Endothelial cell (in vitro differentiated cells): ENCODE measurements around the gene OSBPL3. TPM values are rescaled to one million over a fixed set of nuclear protein-coding genes. Genes with fewer than 3 reads are reported as not detected.

Experiments used
- DNase-seq: peaks from one replicate; pipeline ENCODE4 v3.0.0; 2021; ENCODE audit warnings: low spot score
- H3K27ac Mint-ChIP-seq: one replicate; pipeline ENCODE4 v1.8.0; 2021; ENCODE audit warnings: mixed read lengths, inconsistent platforms; ENCODE audit not compliant: unreplicated experiment
- H3K27me3 Mint-ChIP-seq: one replicate; pipeline ENCODE4 v1.8.0; 2021; ENCODE audit warnings: mild to moderate bottlenecking, moderate library complexity, mixed read lengths, inconsistent platforms; ENCODE audit not compliant: unreplicated experiment
- H3K36me3 Mint-ChIP-seq: one replicate; pipeline ENCODE4 v1.8.0; 2021; ENCODE audit warnings: mild to moderate bottlenecking, low read depth, mixed read lengths, inconsistent platforms; ENCODE audit not compliant: unreplicated experiment
- H3K4me1 Mint-ChIP-seq: one replicate; pipeline ENCODE4 v1.8.0; 2021; ENCODE audit warnings: mild to moderate bottlenecking, mixed read lengths, inconsistent platforms; ENCODE audit not compliant: unreplicated experiment
- H3K4me3 Mint-ChIP-seq: one replicate; pipeline ENCODE4 v1.8.0; 2021; ENCODE audit warnings: mild to moderate bottlenecking, mixed read lengths, inconsistent platforms; ENCODE audit not compliant: unreplicated experiment
- H3K9me3 Mint-ChIP-seq: one replicate; pipeline ENCODE4 v1.8.0; 2021; ENCODE audit warnings: mixed read lengths, inconsistent platforms; ENCODE audit not compliant: unreplicated experiment
- CTCF ChIP-seq: fragments of 200-600 bp; sonication (generic); IDR thresholded peaks from one replicate; pipeline ENCODE4 v1.5.0; 2021; ENCODE audit warnings: antibody characterized with exemption; ENCODE audit not compliant: unreplicated experiment
- total RNA-seq: library from RNA; stranded (reverse); fragmentation: NEBNext Ultra II Directional; extraction: Animal tissue kit (Norgen Biotek cat#: 25700); gene quantifications from one replicate; pipeline ENCODE4 v1.2.1, GENCODE V29; 2021; ENCODE audit not compliant: unreplicated experiment

The OSBPL3 gene
- total RNA-seq, 1 donor from 2014 or later: 3.1 TPM

- no peak overlapping the region for H3K27ac Mint-ChIP-seq
- H3K9me3 Mint-ChIP-seq: no peaks in the 10 kb centered on the region
- no peak for TF ChIP-seq CTCF
Observed at GRCh38 chr7:24752073-24752800, 227.7 kb downstream of the OSBPL3 start.

GRCh38 chr7:24751484-24751883, 228.5 kb downstream of the OSBPL3 start:
- H3K27me3 Mint-ChIP-seq: peaks cover 2% of the 10 kb centered on the region
- H3K36me3 Mint-ChIP-seq: no peaks in the 10 kb centered on the region
- no peaks in the 10 kb centered on the region for H3K4me1 Mint-ChIP-seq
- H3K4me3 Mint-ChIP-seq: no peak overlapping the region
- H3K27ac Mint-ChIP-seq: no peak overlapping the region
- no peaks in the 10 kb centered on the region for H3K9me3 Mint-ChIP-seq
- no peak for DNase-seq
- TF ChIP-seq CTCF: no peak

More at GRCh38 chr7:24752073-24752800, 227.7 kb downstream of the OSBPL3 start:
- H3K36me3 Mint-ChIP-seq: no peaks in the 10 kb centered on the region
- peaks cover 2% of the 10 kb centered on the region for H3K27me3 Mint-ChIP-seq
- H3K4me1 Mint-ChIP-seq: no peaks in the 10 kb centered on the region
- DNase-seq: no peak
- H3K4me3 Mint-ChIP-seq: no peak overlapping the region

GRCh38 chr7:24750441-24751055, 229.4 kb downstream of the OSBPL3 start:
- no peaks in the 10 kb centered on the region for H3K9me3 Mint-ChIP-seq
- peaks cover 2% of the 10 kb centered on the region for H3K27me3 Mint-ChIP-seq
- no peaks in the 10 kb centered on the region for H3K4me1 Mint-ChIP-seq
- DNase-seq: no peak
- no peaks in the 10 kb centered on the region for H3K36me3 Mint-ChIP-seq
- H3K27ac Mint-ChIP-seq: no peak overlapping the region
- TF ChIP-seq CTCF: no peak
- H3K4me3 Mint-ChIP-seq: no peak overlapping the region

- Mint-ChIP-seq H3K36me3 (no peaks in the 10 kb centered on the region), H3K4me3 (no peak overlapping the region), H3K4me1 (no peaks in the 10 kb centered on the region), H3K27ac (no peak overlapping the region), H3K27me3 (no peaks in the 10 kb centered on the region), H3K9me3 (no peaks in the 10 kb centered on the region)
- no peak for DNase-seq
- TF ChIP-seq CTCF: no peak
Observed at GRCh38 chr7:24748521-24748920, 231.5 kb downstream of the OSBPL3 start.

Other genes with a start within 250 kb of the OSBPL3 start
- gene GSDME, start 222.7 kb downstream of the OSBPL3 start, total RNA-seq: 4.4 TPM
- gene CYCS, start 145.1 kb upstream of the OSBPL3 start, total RNA-seq: 54.9 TPM
- gene NPVF, start 248.3 kb upstream of the OSBPL3 start, total RNA-seq: not detected